HG03175 (cell line): ENCODE measurements around the gene TMC4.
A peak's percentile ranks its signal among the peaks of the same experiment; 100 is the strongest.
"Not testable (repeated sequence)": the region's sequence is repeated elsewhere in the genome, so short reads cannot be mapped to it uniquely, and the experiment has no call there.

Source experiments
- ATAC-seq: cut with Tn5 transposase; IDR thresholded peaks from one replicate; pipeline ENCODE4 v1.9.1; 2021; ENCODE audit warnings: mild to moderate bottlenecking, moderate library complexity; ENCODE audit not compliant: unreplicated experiment

Gene TMC4

DNA sequence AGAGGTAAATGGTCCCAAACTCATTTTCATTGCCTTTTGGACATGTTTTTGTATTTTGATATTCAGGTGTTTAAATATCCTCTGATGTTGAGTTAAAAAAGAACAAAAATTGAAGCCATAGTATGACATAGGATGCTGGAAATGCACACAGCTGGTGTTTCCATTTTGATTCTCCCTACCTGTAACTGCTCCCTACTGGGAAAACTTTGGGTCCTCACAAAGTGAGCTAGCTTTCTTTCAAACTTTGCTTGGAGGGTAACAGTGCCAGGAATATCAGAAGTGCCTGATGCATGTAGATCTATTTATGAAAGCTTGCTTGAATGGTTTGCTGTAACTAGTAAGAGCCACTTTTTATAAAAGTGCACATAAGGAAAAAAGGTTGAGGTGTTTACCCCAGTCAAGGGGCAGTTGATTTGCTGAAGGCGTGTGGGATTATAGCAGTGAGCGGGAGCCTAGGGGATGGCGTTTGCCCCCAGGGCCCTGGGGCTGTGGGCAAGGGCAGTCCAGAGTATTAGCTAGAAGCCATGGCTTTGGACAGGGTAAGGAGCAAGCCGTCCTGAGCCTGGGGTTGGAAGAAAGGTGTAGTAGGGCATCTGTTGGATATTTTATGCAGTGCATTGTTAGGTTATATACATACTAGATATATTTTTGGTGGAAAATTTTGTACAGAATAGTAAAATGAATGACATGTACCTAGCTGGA lies 32.0 kb upstream of the TMC4 start:
- no peak for ATAC-seq

DNA sequence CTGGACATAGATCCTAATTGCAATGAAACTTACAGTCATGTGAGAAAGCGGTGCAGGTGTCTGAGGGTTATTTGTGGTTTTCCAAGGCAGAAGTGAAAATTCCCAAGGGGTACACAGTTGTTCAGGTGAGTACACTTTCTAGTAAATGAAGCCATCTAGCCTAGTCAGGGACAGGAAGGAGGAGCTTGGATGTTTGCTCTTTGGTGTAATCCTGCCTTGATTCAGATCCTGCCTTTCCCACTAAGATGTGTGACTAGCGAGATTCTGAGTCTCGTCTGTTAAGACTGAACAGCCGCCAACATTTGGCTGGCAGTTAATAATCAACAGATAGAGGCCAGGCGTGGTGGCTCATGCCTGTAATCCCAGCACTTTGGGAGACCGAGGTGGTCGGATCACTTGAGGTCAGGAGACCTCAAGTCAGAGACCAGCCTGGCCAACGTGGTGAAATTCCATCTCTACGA lies 30.2 kb upstream of the TMC4 start:
- no peak for ATAC-seq

DNA sequence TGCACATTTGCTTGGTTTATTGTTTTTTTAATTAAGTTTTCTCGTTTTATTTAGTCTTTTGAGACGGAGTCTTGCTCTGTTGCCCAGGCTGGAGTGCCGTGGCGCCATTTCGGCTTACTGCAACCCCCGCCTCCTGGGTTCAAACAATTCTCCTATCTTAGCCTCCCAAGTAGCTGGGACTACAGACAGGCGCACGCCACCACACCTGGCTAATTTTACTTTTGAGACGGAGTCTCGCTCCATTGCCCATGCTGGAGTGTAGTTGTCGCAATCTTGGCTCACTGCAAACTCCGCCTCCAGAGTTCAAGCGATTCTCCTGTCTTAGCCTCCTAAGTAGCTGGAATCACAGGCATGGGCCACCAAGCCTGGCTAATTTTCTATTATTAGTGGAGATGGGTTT lies 29.0 kb upstream of the TMC4 start:
- ATAC-seq, result no peak

DNA sequence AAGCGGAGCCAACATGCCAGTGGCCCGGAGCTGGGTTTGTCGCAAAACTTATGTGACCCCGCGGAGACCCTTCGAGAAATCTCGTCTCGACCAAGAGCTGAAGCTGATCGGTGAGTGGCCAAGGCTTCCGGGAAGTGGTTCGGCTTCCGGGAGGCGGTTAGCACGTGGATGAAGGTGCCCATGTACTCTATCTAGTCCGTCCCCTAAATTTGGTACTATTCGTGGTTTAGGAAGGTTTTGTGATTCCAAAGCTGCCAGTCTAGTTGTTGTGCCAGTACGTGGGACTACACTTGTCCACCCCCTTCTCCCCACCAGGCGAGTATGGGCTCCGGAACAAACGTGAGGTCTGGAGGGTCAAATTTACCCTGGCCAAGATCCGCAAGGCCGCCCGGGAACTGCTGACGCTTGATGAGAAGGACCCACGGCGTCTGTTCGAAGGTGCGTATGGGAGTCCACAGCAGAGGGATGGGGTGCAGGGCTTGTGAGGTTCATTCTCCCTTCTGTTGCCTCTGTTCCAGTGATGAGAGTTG lies 28.3 kb upstream of the TMC4 start:
- no peak for ATAC-seq

DNA sequence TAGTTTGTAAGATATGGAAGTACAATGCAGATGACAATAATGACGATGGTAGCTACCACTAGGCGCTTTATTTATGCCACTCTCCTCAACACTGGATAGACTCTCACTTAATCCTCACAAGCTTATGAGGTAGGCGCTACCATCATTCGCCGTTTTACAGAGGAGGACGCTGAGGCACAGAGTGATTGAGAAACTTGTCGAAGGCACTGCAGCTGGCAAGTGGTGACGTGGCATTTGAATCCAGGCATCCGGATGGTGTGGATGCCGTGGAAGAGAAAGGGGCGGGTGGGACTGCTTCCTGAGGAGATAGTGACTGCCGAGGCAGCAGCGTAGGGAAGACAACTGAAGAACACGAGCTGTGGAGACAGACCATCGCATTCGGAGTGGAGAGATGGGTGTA lies 26.4 kb upstream of the TMC4 start:
- ATAC-seq, result no peak

DNA sequence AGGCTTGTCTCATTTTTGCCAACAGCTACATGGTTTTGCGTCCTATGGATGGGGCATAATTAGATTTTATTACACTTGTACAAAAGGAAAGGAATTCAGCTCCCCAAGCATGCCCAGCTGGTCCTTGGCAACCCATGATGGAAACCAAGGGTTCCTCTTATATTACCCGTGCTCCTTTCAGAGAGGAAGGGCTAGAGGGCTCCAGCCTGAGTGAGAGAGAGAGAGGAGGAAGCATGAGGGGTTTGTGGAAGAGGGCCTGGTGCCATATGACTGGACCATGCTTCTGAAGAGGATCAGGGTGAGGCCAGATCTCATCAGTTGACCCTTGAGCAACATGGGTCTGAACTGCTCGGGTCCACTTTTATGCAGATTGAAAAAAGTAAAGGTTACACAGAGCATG lies 24.2 kb upstream of the TMC4 start:
- ATAC-seq, result no peak

DNA sequence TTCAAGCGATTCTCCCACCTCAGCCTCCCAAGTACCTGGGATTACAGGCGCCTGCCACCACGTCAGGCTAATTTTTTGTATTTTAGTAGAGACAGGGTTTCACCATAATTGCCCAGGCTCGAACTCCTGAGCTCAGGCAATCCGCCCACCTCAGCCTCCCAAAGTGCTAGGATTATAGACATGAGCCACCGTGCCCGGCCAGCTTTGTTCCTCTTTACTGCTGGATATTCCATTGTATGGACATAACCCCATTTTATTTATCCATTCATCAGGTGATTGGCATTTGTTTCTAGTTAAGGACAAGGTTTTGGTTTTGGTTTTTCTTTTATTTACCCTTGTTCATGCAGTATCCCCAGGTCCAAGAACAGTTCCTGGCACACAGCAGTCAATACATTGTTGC lies 23.6 kb upstream of the TMC4 start:
- no peak for ATAC-seq

DNA sequence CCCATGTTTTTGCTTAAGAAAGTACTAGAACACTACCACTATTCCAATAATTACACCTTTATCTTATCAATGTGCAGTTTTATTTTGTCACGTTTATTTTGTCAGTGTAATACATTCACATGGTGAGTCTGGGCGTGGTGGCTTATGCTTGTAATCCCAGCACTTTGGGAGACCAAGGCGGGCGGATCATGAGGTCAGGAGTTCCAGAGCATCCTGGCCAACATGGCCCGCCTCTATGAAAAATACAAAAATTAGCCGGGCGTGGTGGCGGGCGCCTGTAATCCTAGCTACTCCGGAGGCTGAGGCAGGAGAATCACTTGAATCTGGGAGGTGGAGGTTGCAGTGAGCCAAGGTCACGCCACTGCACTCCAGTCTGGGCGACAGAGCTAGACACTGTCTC lies 21.5 kb upstream of the TMC4 start:
- ATAC-seq, result not testable (repeated sequence)

DNA sequence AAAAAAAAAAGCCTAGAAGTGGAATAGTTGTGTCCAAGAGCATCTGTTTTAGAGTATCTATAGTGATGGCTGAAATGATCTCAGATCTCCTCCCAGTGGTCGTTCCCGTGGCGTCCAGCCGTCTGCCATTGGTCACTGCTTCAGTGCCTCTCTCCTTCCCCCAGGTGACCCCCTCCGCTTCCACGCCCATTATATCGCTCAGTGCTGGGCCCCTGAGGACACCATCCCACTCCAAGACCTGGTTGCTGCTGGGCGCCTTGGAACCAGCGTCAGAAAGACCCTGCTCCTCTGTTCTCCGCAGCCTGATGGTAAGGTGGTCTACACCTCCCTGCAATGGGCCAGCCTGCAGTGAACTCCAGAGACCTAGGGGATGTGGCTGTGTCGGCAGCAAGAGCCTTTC lies 20.1 kb upstream of the TMC4 start:
- ATAC-seq, result no peak

DNA sequence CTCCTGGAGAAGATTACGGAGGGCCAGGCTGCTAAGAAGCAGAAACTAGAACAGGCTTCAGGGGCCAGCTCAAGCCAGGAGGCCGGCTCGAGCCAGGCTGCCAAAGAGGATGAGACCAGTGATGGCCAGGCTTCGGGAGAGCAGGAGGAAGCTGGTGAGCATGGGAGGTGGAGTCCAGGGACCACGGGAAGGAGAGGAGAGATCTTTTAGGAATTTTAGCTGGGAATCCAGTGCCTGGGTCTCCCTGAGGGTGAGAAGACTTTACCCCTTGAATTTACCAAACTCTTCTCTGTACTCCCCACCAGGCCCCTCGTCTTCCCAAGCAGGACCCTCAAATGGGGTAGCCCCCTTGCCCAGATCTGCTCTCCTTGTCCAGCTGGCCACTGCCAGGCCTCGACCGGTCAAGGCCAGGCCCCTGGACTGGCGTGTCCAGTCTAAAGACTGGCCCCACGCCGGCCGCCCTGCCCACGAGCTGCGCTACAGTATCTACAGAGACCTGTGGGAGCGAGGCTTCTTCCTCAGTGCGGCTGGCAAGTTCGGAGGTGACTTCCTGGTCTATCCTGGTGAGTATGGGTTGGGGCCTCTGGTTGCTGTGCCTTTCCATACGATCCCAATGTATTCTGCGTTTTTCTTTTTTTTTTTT lies 19.0 kb upstream of the TMC4 start:
- no peak for ATAC-seq

DNA sequence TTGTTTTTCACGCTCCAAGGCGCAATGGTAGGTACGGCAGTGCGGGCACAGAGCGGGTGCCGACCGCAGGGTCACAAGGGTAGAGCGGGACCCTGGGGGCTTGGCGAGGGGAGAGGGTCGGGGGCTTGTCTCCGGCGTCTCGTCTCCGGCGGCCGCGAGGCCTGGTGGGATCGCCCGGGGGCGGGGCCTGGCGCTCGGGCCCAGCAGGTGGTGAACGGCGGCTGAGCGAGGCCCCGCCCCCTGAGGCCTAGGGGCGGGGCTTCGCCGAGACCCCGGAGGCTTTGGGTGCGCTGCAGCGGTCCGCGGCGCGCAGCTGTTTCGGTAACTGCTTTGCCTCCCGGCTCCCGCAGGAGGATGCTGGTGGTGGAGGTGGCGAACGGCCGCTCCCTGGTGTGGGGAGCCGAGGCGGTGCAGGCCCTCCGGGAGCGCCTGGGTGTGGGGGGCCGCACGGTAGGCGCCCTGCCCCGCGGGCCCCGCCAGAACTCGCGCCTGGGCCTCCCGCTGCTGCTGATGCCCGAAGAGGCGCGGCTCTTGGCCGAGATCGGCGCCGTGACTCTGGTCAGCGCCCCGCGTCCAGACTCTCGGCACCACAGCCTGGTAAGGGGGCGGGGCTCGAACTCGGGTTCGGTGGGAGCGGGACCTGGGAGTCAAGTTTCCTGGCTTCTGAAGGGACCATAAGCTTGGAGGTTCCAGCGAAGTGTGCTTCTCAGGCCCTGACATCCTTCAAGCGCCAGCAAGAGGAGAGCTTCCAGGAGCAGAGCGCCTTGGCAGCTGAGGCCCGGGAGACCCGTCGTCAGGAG lies 18.3 kb upstream of the TMC4 start, which contains the start of gene TSEN34:
TSS of gene TSEN34 (plus strand) at position 298 of the 800 bp plus-strand sequence. CDS start at position 355, 57 bp downstream.
- peak; percentile 27 for ATAC-seq

DNA sequence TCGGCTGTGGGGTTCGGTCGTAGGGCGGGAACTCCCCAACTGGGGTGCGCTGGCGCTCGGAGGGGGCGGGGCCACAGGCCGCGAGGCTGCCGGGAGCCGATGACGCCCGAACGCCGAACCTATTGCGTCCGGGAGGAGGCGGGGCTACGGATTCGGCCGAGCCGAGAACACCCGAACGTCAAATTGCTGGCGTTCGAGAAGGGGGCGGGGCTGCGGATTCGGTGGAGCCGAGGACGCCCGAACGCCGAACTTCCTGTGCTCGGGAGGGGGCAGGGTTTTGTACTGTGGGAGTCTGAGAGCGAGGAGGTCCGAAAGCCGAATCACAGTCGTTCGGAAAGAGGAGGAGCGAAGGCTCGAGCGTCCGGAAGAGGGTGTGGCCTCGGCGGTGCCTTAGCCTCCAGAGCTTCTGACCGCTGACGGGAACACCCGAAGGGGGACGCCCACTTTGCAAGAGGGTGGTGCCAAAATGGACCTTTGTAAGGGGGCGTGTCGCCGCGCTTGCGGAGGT lies 17.6 kb upstream of the TMC4 start:
- peak; percentile 48 for ATAC-seq

DNA sequence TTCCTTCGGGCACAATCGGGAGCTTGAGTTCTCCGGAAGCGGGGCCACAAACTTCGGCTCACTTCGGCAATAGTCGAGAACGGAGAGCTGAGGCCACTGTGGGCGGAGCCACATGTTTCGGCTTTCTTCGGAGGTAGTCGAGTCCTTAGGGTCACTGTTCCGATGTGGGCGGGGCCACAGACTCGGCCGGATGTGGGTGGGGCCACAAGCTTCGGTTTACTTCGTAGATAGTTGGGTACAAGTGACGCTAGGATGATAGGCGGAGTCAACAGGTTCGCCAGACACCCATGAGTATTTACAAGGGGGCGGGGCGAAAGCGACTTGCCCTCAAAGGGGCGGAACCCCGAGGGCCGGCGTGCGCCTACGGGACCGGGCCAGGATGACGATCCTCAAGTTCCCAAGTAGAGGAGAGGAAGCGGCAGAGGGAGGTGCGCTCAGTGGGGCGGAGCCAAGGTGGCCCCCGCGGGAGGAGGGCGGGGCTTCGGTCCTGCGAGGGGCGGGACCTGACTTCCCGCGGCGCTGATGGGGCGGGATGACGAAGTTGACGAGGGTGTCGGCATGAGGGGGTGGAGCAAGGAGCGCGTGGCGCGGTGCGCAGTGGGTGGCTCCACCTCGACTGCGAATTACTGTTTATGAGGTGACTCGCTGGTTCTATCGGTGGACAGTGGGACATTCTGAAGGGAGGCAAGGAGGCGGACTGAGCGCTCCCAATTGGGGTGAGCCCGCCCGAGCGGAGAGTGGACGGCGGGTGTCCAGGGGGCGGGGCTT lies 17.0 kb upstream of the TMC4 start:
- peak; percentile 48 for ATAC-seq

DNA sequence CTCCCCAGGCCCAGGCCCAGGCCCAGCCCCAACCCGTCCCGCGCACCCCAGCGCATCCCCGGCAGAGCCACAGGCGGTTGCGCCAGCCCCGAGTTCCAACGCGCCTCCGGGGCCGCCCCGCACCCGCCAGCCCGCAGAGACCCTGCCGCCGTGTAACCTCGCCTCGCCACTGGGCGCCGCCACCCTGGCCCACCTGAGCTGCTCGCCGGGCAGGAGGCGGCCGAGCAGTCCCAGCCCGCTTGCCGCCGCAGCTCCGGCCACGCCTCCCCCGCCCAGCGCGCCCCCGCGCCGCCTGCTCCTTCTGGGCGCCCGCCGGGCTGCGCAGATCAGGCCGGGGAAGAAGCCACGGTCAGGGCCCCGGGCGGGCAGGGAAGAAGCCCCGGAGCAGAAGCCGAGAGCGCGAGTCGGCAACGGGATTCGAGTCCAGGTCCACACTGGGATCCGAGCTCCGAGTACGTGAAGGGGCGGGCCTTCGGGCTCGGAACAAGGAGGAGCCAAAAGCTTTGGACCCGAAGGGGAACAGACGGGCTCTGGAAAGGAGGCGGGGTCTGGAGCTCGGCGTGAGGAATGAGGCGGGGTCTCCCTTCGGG lies 16.3 kb upstream of the TMC4 start, which contains the start of gene MBOAT7:
TSS of gene MBOAT7 (minus strand) at position 436 of the 590 bp plus-strand sequence. CDS start 1,072 bp downstream, outside the sequence.
- peak; percentile 15 for ATAC-seq

DNA sequence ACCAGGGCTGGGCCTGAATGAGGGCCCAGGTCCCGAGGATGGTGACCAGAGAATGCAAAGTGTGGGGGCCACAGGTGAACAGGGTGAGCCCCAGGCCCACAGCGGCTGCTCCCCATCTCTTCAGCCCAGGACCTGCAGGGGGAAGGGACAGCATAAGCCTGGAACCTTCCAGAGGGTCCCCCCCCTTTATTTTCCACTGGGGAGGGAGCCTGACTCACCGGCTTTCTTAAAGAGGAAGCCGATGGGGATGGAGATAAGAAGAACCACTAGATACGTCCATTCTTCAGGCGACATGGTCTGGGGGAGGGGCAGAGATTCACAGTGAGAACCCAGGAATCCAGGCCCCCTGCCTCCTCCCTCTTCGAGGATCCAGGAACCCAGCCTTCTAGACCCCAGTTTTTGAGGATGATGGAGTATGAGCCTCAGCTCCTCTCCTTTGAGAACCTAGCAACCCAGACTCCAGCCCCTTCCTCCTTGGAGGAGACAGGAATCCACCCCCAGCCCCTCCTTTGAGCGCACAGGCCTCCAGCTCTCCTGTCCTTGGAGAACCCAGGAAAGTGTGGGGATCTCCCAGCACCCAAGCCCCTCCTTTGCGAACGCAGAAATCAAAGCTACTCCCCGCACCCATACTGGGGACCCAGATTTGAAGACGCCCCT lies 15.4 kb upstream of the TMC4 start:
- ATAC-seq, result no peak

DNA sequence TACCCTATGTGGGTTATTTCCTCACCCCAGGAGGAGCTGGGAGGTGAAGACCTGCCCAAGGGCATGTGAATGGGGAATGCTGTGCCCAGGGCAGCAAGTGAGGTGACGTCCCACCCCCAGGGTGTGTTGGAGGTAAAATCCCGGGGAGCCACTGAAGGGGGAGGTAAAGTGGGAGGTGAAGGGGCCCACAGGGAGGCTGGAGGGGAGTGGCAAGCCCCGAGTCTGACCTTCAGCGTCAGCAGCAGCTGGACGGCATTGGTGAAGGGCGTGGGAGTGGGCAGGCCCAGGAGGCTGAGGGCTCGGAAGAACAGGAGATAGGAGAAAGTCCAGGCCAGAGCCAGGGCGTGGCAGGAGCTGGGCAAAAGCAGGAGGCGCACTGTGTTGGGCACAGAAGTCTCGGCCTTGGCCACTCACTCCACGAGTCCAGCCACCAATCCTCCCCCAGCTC lies 14.0 kb upstream of the TMC4 start:
- ATAC-seq, result no peak

DNA sequence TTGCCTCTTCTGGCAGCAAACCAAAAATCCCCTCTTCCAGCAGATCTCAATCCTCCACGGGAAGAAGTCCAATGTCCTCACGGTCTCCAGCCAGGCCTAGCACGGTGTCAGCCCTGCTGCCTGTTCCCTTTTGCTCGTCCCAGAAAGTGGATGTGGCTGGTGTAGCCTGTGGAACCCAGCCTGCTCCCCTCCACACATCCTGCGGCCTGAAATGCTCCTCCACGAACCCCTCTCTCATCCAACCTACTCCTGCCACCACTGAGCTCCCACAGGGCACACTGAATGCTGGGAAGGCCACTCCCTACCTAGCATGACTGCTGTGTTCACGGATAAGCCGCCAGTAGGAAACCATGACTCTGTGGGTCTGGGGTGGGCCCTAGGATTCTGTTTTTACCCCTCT lies 13.4 kb upstream of the TMC4 start:
- no peak for ATAC-seq

DNA sequence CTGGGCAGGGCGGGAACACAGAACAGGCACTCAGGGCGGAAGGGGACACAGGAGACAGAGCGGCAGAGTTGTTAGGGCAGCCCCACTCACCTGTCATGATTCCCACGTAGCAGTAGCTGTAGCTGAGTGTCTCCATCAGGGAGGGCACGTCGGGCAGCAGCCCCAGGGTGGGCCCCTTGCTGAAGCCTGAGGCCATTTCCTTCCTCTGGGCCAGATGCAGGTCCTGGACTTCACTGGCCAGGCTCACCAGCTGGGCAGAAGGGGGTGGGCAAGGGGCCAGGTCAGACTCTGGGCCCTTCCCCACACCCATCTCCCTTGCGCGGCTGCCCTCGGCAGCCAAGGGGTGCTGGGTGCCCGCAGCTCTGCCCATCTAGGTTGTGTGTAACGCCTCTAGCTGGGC lies 10.5 kb upstream of the TMC4 start:
- ATAC-seq, result no peak

DNA sequence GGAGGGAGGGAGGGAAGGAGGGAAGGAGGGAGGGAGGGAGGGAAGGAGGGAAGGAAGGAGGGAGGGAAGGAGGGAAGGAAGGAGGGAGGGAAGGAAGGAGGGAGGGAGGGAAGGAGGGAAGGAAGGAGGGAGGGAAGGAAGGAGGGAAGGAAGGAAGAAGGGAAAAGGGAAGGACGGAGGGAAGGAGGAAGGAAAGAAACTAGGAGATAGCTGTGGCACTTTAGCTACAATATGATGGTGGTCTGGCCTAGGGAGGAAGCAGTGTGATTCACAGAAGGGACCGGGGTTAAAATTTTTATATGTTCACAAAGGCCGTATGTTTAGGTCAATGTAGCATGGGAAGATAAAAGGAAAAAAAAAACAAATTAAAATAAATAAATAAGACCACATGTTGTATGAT lies 8.9 kb upstream of the TMC4 start:
- not testable (repeated sequence) for ATAC-seq
